Psoas muscle (tissue), 8 donors: Measurements from ENCODE around the gene MET. TPM values are rescaled to one million over a fixed set of nuclear protein-coding genes. Genes with fewer than 3 reads are reported as not detected.
"Not testable (repeated sequence)": the region's sequence is repeated elsewhere in the genome, so short reads cannot be mapped to it uniquely, and the experiment has no call there.

ENCODE experiments used
- ATAC-seq, 4 donors: fragments of 200-7000 bp; cut with Tn5 transposase; one replicate each; pipeline ENCODE4 v1.9.1; 2020; ENCODE audit warnings: moderate library complexity in 3 of 4, mild to moderate bottlenecking in 2 of 4
- DNase-seq, 2 donors: peaks; one replicate each; pipeline ENCODE4 v3.0.0-alpha.2; 2020
- H3K27ac ChIP-seq: fragments of 200-600 bp; one replicate; pipeline ENCODE4 v1.8.0; 2022
- H3K27me3 ChIP-seq, 3 donors: fragments of 200-600 bp in 1 of 3; one replicate each; pipeline versions ENCODE4 v1.6.1 to v1.8.0; 2013 to 2022; ENCODE audit warnings: low read length in 2 of 3, mild to moderate bottlenecking in 2 of 3, moderate library complexity in 1 of 3; ENCODE audit not compliant: insufficient read depth in 3 of 3
- H3K36me3 ChIP-seq, 2 donors: fragments of 200-600 bp in 1 of 2; one replicate each; pipeline versions ENCODE4 v1.6.1 to v1.8.0; 2013 to 2022; ENCODE audit warnings: low read depth in 1 of 2, mild to moderate bottlenecking in 1 of 2, moderate library complexity in 1 of 2; ENCODE audit not compliant: insufficient read depth in 1 of 2
- H3K4me1 ChIP-seq: fragments of 200-600 bp; one replicate; pipeline ENCODE4 v1.8.0; 2022
- H3K4me3 ChIP-seq: fragments of 200-600 bp; one replicate; pipeline ENCODE4 v1.8.0; 2022; ENCODE audit warnings: mild to moderate bottlenecking
- H3K9me3 ChIP-seq: fragments of 200-600 bp; one replicate; pipeline ENCODE4 v1.8.0; 2022
- CTCF ChIP-seq: fragments of 200-600 bp; IDR thresholded peaks from one replicate; pipeline ENCODE4 v1.8.0; 2022; ENCODE audit warnings: antibody characterized with exemption
- WGBS, 3 donors: extraction: QIAGEN DNeasy Blood & Tissue Kit; methylation state at CpG; one replicate each; pipeline versions ENCODE4 v1.1.6 to v1.1.7; 2013; 5-methylcytosine and 5-hydroxymethylcytosine counted together
- intact Hi-C, 2 donors: fragments of 100-400 bp; cut with DNase I; formaldehyde crosslinking; loops; one replicate each; pipeline versions ENCODE4 v1.11.0 to v1.14.2; 2022
- polyA plus RNA-seq, 3 donors: library from polyadenylated mRNA; stranded (reverse); fragments of 200-250 nt; gene quantifications; one replicate each; pipeline ENCODE4 v1.2.3, GENCODE V29; 2013
- total RNA-seq, 4 donors: library from RNA; stranded (reverse); fragmentation: NEBNext Ultra II Directional in 2 of 4; extraction: Animal tissue kit (Norgen Biotek cat#: 25700) in 2 of 4; gene quantifications; one replicate each; pipeline versions ENCODE4 v1.2.1 to v1.2.4, GENCODE V29; 2021 to 2023
- donor health status: healthy with polysubstance abuse.
- donor health status: DM: no; HTN: no; CAD: no; lungs with moderate emphysema.
- donor health status: Bipolar disorder and iron deficiency.
- donor health status: healthy.
- donor health status: DM: yes; HTN: yes; CAD: no.
- donor health status: DM: no; HTN: no; CAD: no.
- donor health status: DM: no; HTN: no; CAD: no.
- donor health status: DM: yes; HTN: yes; CAD: no.

Gene MET
- total and polyA plus RNA-seq, 7 donors: 5.9 to 84.1 (median 23.2) TPM

- Histone ChIP-seq H3K36me3 (no peaks in the 10 kb centered on the region), H3K27ac (no peak overlapping the region), H3K9me3 (no peaks in the 10 kb centered on the region), H3K27me3 (no peaks in the 10 kb centered on the region), H3K4me3 (no peak overlapping the region), H3K4me1 (peaks cover 13% of the 10 kb centered on the region)
- no peak for ATAC-seq
- DNase-seq: no peak
- intact Hi-C loops: loop anchor here (2.0 to 10.0 kb wide), 4 partner anchors 221 to 637 kb away; no protein-coding TSS in a partner anchor
- WGBS, 3 donors: 78 to 94% (median 79%) methylated on average over 3 of the region's 3 CpGs
- no peak for TF ChIP-seq CTCF
These were observed 139.8 kb downstream of the MET start for GRCh38 chr7:116811768-116812167.

GRCh38 chr7:116812860-116813259, 140.9 kb downstream of the MET start:
- H3K27ac ChIP-seq: no peak overlapping the region
- no peaks in the 10 kb centered on the region for H3K9me3 ChIP-seq
- 82 to 87% (median 84%) methylated on average over 2 of the region's 2 CpGs for WGBS, 3 donors
- no peak overlapping the region for H3K4me3 ChIP-seq
- TF ChIP-seq CTCF: no peak
- no peaks in the 10 kb centered on the region for H3K36me3 ChIP-seq
- DNase-seq (no peak), ATAC-seq (no peak)
- intact Hi-C loops: loop anchor here (10.0 kb wide), 3 partner anchors 548 to 638 kb away; no protein-coding TSS in a partner anchor
- peaks cover 13% of the 10 kb centered on the region for H3K4me1 ChIP-seq
- no peaks in the 10 kb centered on the region for H3K27me3 ChIP-seq

GRCh38 chr7:116813371-116813770, 141.4 kb downstream of the MET start:
- not testable (repeated sequence) for H3K4me3 ChIP-seq, H3K9me3 ChIP-seq, ATAC-seq, H3K27me3 ChIP-seq, DNase-seq, H3K36me3 ChIP-seq, H3K27ac ChIP-seq
- intact Hi-C loops: loop anchor here (10.0 kb wide), 3 partner anchors 549 to 639 kb away; no protein-coding TSS in a partner anchor
- peaks cover 13% of the 10 kb centered on the region for H3K4me1 ChIP-seq
- WGBS, 3 donors: 92 to 95% (median 94%) methylated on average over 3 of the region's 3 CpGs

- WGBS, 3 donors: 65 to 84% (median 65%) methylated on average over 3 of the region's 3 CpGs
- ATAC-seq: no peak
- Histone ChIP-seq H3K27ac (no peak overlapping the region), H3K9me3 (no peaks in the 10 kb centered on the region), H3K27me3 (no peaks in the 10 kb centered on the region), H3K36me3 (no peaks in the 10 kb centered on the region), H3K4me1 (peaks cover under 1% of the 10 kb centered on the region), H3K4me3 (no peak overlapping the region)
- TF ChIP-seq CTCF: no peak
- intact Hi-C loops: loop anchor here (10.0 kb wide), 3 partner anchors 550 to 640 kb away; no protein-coding TSS in a partner anchor
- DNase-seq: no peak
These were observed 143.0 kb downstream of the MET start for GRCh38 chr7:116815041-116815440.

- DNase-seq: no peak
- H3K27ac ChIP-seq: peak overlapping the region; percentile 46
- intact Hi-C loops: no loop called here
- H3K9me3 ChIP-seq: no peaks in the 10 kb centered on the region
- 88 to 95% (median 93%) methylated on average over 3 of the region's 3 CpGs for WGBS, 3 donors
- H3K36me3 ChIP-seq: no peaks in the 10 kb centered on the region
- H3K4me3 ChIP-seq: no peak overlapping the region
- no peaks in the 10 kb centered on the region for H3K4me1 ChIP-seq
- no peaks in the 10 kb centered on the region for H3K27me3 ChIP-seq
- no peak for ATAC-seq
- no peak for TF ChIP-seq CTCF
These were observed 148.2 kb downstream of the MET start for GRCh38 chr7:116820149-116820548.

GRCh38 chr7:116821647-116822046, 149.7 kb downstream of the MET start:
- DNase-seq, ATAC-seq, H3K36me3 ChIP-seq, H3K9me3 ChIP-seq, H3K27ac ChIP-seq, intact Hi-C loops, H3K4me1 ChIP-seq, H3K27me3 ChIP-seq, H3K4me3 ChIP-seq: not testable (repeated sequence)
- 95 to 96% (median 95%) methylated on average over 4 of the region's 4 CpGs for WGBS, 3 donors
